Coronary artery (tissue), 2 donors: Measurements from ENCODE around the gene DHDDS.

ENCODE experiments used
- DNase-seq: peaks from one replicate; pipeline ENCODE4 v3.0.0-alpha.2; 2017; ENCODE audit warnings: low spot score
- H3K27ac ChIP-seq, 2 donors: fragments of 200-600 bp; sonication (generic); one replicate each; pipeline ENCODE4 v1.5.1; 2016 to 2019
- H3K4me3 ChIP-seq: fragments of 200-600 bp; sonication (generic); 2 replicates; pipeline ENCODE4 v1.5.1; 2016; ENCODE audit warnings: mild to moderate bottlenecking, moderate library complexity
- CTCF ChIP-seq: fragments of 200-600 bp; sonication (generic); IDR thresholded peaks from one replicate; pipeline ENCODE4 v1.5.1; 2019; ENCODE audit warnings: antibody characterized with exemption

Gene DHDDS

GRCh38 chr1:26476958-26477357 is 44.8 kb downstream of the DHDDS start:
- H3K4me3 ChIP-seq: no peak overlapping the region

GRCh38 chr1:26477446-26478152 is 45.5 kb downstream of the DHDDS start:
- no peak overlapping the region for H3K27ac ChIP-seq
- DNase-seq: no peak
- no peak overlapping the region for H3K4me3 ChIP-seq
- no peak for TF ChIP-seq CTCF

More at GRCh38 chr1:26476958-26477357, 44.8 kb downstream of the DHDDS start:
- no peak for DNase-seq
- H3K27ac ChIP-seq: no peak overlapping the region
- no peak for TF ChIP-seq CTCF

GRCh38 chr1:26478159-26478558 is 46.0 kb downstream of the DHDDS start:
- H3K4me3 ChIP-seq: no peak overlapping the region
- TF ChIP-seq CTCF: no peak
- H3K27ac ChIP-seq: no peak overlapping the region
- no peak for DNase-seq

GRCh38 chr1:26478988-26479387 is 46.9 kb downstream of the DHDDS start:
- TF ChIP-seq CTCF: no peak
- no peak overlapping the region for H3K27ac ChIP-seq
- no peak for DNase-seq
- H3K4me3 ChIP-seq: no peak overlapping the region

- H3K27ac ChIP-seq: no peak overlapping the region
- TF ChIP-seq CTCF: no peak
- no peak overlapping the region for H3K4me3 ChIP-seq
- no peak for DNase-seq
Measured at GRCh38 chr1:26482921-26483320, 50.8 kb downstream of the DHDDS start.

- no peak for DNase-seq
- Histone ChIP-seq H3K27ac (no peak overlapping the region), H3K4me3 (no peak overlapping the region)
- TF ChIP-seq CTCF: no peak
Measured at GRCh38 chr1:26483980-26484379, 51.9 kb downstream of the DHDDS start.

GRCh38 chr1:26490155-26490554 is 58.0 kb downstream of the DHDDS start:
- DNase-seq: no peak
- no peak for TF ChIP-seq CTCF
- Histone ChIP-seq H3K4me3 (no peak overlapping the region), H3K27ac (no peak overlapping the region)
